GM12878 (cell line): Measurements from ENCODE around the gene PIP5K1A. TPM values are rescaled to one million over a fixed set of nuclear protein-coding genes. Genes with fewer than 3 reads are reported as not detected.

Source experiments
- ATAC-seq: fragments of 200-7000 bp; cut with Tn5 transposase; 3 replicates; pipeline ENCODE4 v1.9.1; 2020; ENCODE audit warnings: mild to moderate bottlenecking, moderate library complexity
- BruUV-seq: library from RNA; stranded (reverse); fragments of 400-500 nt; replicated peaks from 2 replicates; lab custom pipeline; 2021; lab: Mats Ljungman, UMichigan
- CTCF ChIA-PET: fragments of 300-600 bp; sonication (Branson Sonifier 250); formaldehyde crosslinking; extraction: SDS; loops from one replicate; lab custom pipeline; 2021; ENCODE audit warnings: inconsistent platforms; lab: Yijun Ruan, JAX
- POLR2A ChIA-PET: fragments of 350-600 bp; formaldehyde crosslinking; extraction: SDS; loops from one replicate; lab custom pipeline; 2021; ENCODE audit warnings: inconsistent platforms; lab: Charles Lee
- RAD21 ChIA-PET: fragments of 300-600 bp; sonication (Branson Sonifier 250); formaldehyde crosslinking; loops from one replicate; lab custom pipeline; 2023; ENCODE audit warnings: antibody characterized with exemption; ENCODE audit not compliant: unreplicated experiment; lab: Charles Lee
- SMC1A ChIA-PET: fragments of 300-600 bp; sonication (Branson Sonifier 250); formaldehyde crosslinking; loops from one replicate; lab custom pipeline; 2023; ENCODE audit not compliant: unreplicated experiment, uncharacterized antibody; lab: Charles Lee
- DNase-seq: peaks from one replicate; pipeline ENCODE4 v3.0.0-alpha.2; 2011; ENCODE audit warnings: low read depth, low spot score
- FAIRE-seq: peaks from 3 replicates; lab custom pipeline; 2011; peaks lifted over from hg19 to GRCh38; lab: Jason Lieb, UNC
- H2AFZ ChIP-seq: 2 replicates; pipeline ENCODE4 v1.6.0; 2011; ENCODE audit warnings: low read depth, low read length, control low read depth; ENCODE audit not compliant: control insufficient read depth
- H3K27ac ChIP-seq: 2 replicates; pipeline ENCODE4 v1.5.1; 2011; ENCODE audit warnings: control low read depth; ENCODE audit not compliant: control insufficient read depth, insufficient read depth
- H3K27me3 ChIP-seq, 2 experiments: replicated peaks in 1 of 2; 2 replicates each; pipeline versions ENCODE4 v1.6.0 to v1.6.1; 2011; ENCODE audit warnings: low read length in 1 of 2; ENCODE audit not compliant: control insufficient read depth in 2 of 2, insufficient read depth in 2 of 2
- H3K36me3 ChIP-seq, 2 experiments: 2 replicates each; pipeline ENCODE4 v1.5.1; 2011; ENCODE audit warnings: low read length in 1 of 2; ENCODE audit not compliant: control insufficient read depth in 2 of 2, insufficient read depth in 2 of 2
- H3K4me1 ChIP-seq: 2 replicates; pipeline ENCODE4 v1.6.1; 2011; ENCODE audit warnings: mild to moderate bottlenecking, low read length, moderate library complexity, mixed read lengths; ENCODE audit not compliant: control insufficient read depth, insufficient read depth
- H3K4me2 ChIP-seq: 2 replicates; pipeline ENCODE4 v1.6.0; 2011; ENCODE audit warnings: control low read depth; ENCODE audit not compliant: control insufficient read depth, insufficient read depth
- H3K4me3 ChIP-seq: fragments of 200-600 bp; sonication (generic); 2 replicates; pipeline ENCODE4 v1.5.1; 2016
- H3K79me2 ChIP-seq: 2 replicates; pipeline ENCODE4 v1.6.0; 2011; ENCODE audit warnings: low read length; ENCODE audit not compliant: control insufficient read depth, insufficient read depth
- H3K9ac ChIP-seq: 2 replicates; pipeline ENCODE4 v1.8.0; 2011; ENCODE audit warnings: low read length, control low read depth, mixed read lengths; ENCODE audit not compliant: control insufficient read depth, insufficient read depth
- H3K9me3 ChIP-seq: replicated peaks from 3 replicates; pipeline ENCODE4 v1.5.1; 2011; ENCODE audit warnings: mild to moderate bottlenecking, low read length; ENCODE audit not compliant: control insufficient read depth, insufficient read depth
- H4K20me1 ChIP-seq: 2 replicates; pipeline ENCODE4 v1.6.0; 2011; ENCODE audit not compliant: control insufficient read depth, insufficient read depth
- CEBPZ ChIP-seq: fragments of 150-350 bp; IDR thresholded peaks from 2 replicates; pipeline ENCODE4 v1.6.1; 2016; ENCODE audit warnings: low read depth, low read length
- PBX3 ChIP-seq: IDR thresholded peaks from 2 replicates; pipeline ENCODE4 v1.6.1; 2011; ENCODE audit warnings: mild to moderate bottlenecking, low read depth, low read length, moderate library complexity; ENCODE audit not compliant: insufficient replicate concordance
- TBL1XR1 ChIP-seq: IDR thresholded peaks from 2 replicates; pipeline ENCODE4 v1.6.1; 2012; ENCODE audit warnings: low read depth, low read length, improper control_type of control experiment
- TCF7 ChIP-seq: IDR thresholded peaks from 2 replicates; pipeline ENCODE4 v1.6.1; 2014; ENCODE audit warnings: antibody characterized with exemption, borderline replicate concordance
- WGBS: methylation state at CpG from one replicate; pipeline ENCODE4 v1.1.6; 2016; ENCODE audit warnings: low lambda C conversion rate; ENCODE audit not compliant: insufficient replicate concordance, insufficient coverage; ENCODE audit errors: missing lambda C conversion rate; 5-methylcytosine and 5-hydroxymethylcytosine counted together
- in situ Hi-C: fragments of 300-500 bp; cut with MboI; formaldehyde crosslinking; loops from 9 replicates; pipeline ENCODE4 v1.14.3; 2018; ENCODE audit warnings: mixed read lengths
- intact Hi-C: fragments of 100-400 bp; cut with micrococcal nuclease; formaldehyde crosslinking; loops from one replicate; pipeline ENCODE4 v1.14.2; 2022; ENCODE audit not compliant: unreplicated experiment
- polyA plus RNA-seq, 11 experiments: library from polyadenylated mRNA; depleted of rRNA in 4 of 11; unstranded in 6 of 11; stranded (reverse) in 5 of 11; fragments of >200 nt; fragmentation: Nextera tagmentation in 4 of 11; fragmentation: Illumina TruSeq in 1 of 11; extraction: Ambion mirVana in 4 of 11; extraction: Trizol in 1 of 11; gene quantifications; 1 replicate in 1 of 11; 2 replicates in 10 of 11; pipeline versions ENCODE4 v1.2.1 to v1.2.3, GENCODE V29; 2011 to 2016; ENCODE audit warnings: inconsistent platforms in 2 of 11, missing spikeins in 2 of 11, low read depth in 1 of 11
- total RNA-seq, 4 experiments: library from RNA; depleted of rRNA in 3 of 4; stranded (reverse); fragments of >200 nt in 3 of 4; fragmentation: Illumina TruSeq in 1 of 4; extraction: Trizol in 1 of 4; gene quantifications; 2 replicates each; pipeline versions ENCODE4 v1.2.1 to v1.2.3, GENCODE V29; 2013 to 2021

The PIP5K1A gene
- total and polyA plus RNA-seq, 10 of the 15 experiments (the other 5 are each of a cell fraction or from before 2014, with no cell fraction given): 4.5 to 114 (median 51.5) TPM

- H2AFZ ChIP-seq: no peak overlapping the region
- H3K4me2 ChIP-seq: peak overlapping the region; percentile 81
Measured at GRCh38 chr1:151158326-151158725, 40.0 kb upstream of the PIP5K1A start.

More at GRCh38 chr1:151158326-151158725, 40.0 kb upstream of the PIP5K1A start:
- no peak for TF ChIP-seq CEBPZ
- no peak for TF ChIP-seq PBX3
- no peak for TF ChIP-seq TBL1XR1
- no peak for TF ChIP-seq TCF7
- ChIA-PET RAD21 (interaction anchor here (1.0 to 8.7 kb wide), 5 partner anchors 31 to 100 kb away, joined by 3 to 198 read pairs (median 19); partner anchors contain the start of genes PSMD4 and VPS72), POLR2A (interaction anchor here (2.3 kb wide), 1 partner anchor 8 kb away, joined by 19 read pairs; the partner anchor contains the start of genes LYSMD1 and SCNM1), SMC1A (interaction anchor here (1.3 to 11.1 kb wide), 4 partner anchors 9 to 133 kb away, joined by 4 to 282 read pairs (median 14); no protein-coding TSS in a partner anchor), CTCF (interaction anchor here (0.7 to 8.4 kb wide), 6 partner anchors 29 to 133 kb away, joined by 3 to 353 read pairs (median 15); partner anchors contain the start of gene MLLT11)
- Histone ChIP-seq H3K4me1 (peaks cover 30% of the 10 kb centered on the region), H4K20me1 (no peaks in the 10 kb centered on the region), H3K9ac (no peak overlapping the region), H3K36me3 (peaks cover 5 to 6% of the 10 kb centered on the region in 2 experiments), H3K9me3 (no peaks in the 10 kb centered on the region), H3K4me3 (no peak overlapping the region), H3K27me3 (no peaks in the 10 kb centered on the region), H3K79me2 (peaks cover 20% of the 10 kb centered on the region), H3K27ac (peak overlapping the region; percentile 81)
- no TSS peak for BruUV-seq
- no peak for DNase-seq
- intact Hi-C loops: no loop called here
- 82% methylated on average over 5 of the region's 5 CpGs for WGBS
- ATAC-seq: no peak
- in situ Hi-C loops: loop anchor here (5.0 kb wide), 2 partner anchors 61 to 136 kb away; no protein-coding TSS in a partner anchor
- no peak for FAIRE-seq
